Adrenal gland (tissue), 12 donors: ENCODE results near the gene MAPT. TPM values are rescaled to one million over a fixed set of nuclear protein-coding genes. Genes with fewer than 3 reads are reported as not detected.

Source experiments
- DNase-seq, 7 donors: peaks; one replicate each; pipeline ENCODE4 v3.0.0-alpha.2; 2019 to 2020
- H3K27ac ChIP-seq, 5 donors: fragments of 200-600 bp; sonication (generic) in 4 of 5; 1 replicate in 3 of 5; 2 replicates in 2 of 5; pipeline versions ENCODE4 v1.5.1 to v1.8.0; 2016 to 2020; ENCODE audit warnings: mild to moderate bottlenecking in 1 of 5
- H3K27me3 ChIP-seq: fragments of 200-600 bp; 2 replicates; pipeline ENCODE4 v1.8.0; 2021
- H3K36me3 ChIP-seq, 2 donors: fragments of 200-600 bp; replicated peaks in 1 of 2; 1 replicate in 1 of 2; 2 replicates in 1 of 2; pipeline versions ENCODE4 v1.5.1 to v1.8.0; 2018 to 2022
- H3K4me1 ChIP-seq, 2 donors: fragments of 200-600 bp; replicated peaks in 1 of 2; 1 replicate in 1 of 2; 2 replicates in 1 of 2; pipeline versions ENCODE4 v1.5.1 to v1.8.0; 2018 to 2021
- H3K4me3 ChIP-seq, 4 donors: fragments of 200-600 bp; sonication (generic) in 3 of 4; one replicate each; pipeline ENCODE4 v1.5.1; 2016 to 2018
- H3K9me3 ChIP-seq, 3 donors: fragments of 200-600 bp; sonication (generic) in 1 of 3; replicated peaks in 1 of 3; 1 replicate in 2 of 3; 2 replicates in 1 of 3; pipeline versions ENCODE4 v1.5.1 to v1.8.0; 2016 to 2021
- CTCF ChIP-seq, 6 experiments: fragments of 450-650 bp in 4 of 6; fragments of 200-600 bp in 2 of 6; sonication (generic) in 1 of 6; IDR thresholded peaks; 1 replicate in 5 of 6; 2 replicates in 1 of 6; pipeline versions ENCODE4 v1.5.1 to v1.8.0; 2016 to 2021; ENCODE audit warnings: antibody characterized with exemption in 6 of 6, mild to moderate bottlenecking in 2 of 6, moderate library complexity in 1 of 6
- POLR2A ChIP-seq, 2 donors: fragments of 450-650 bp; IDR thresholded peaks; one replicate each; pipeline ENCODE4 v1.6.1; 2017; ENCODE audit warnings: antibody characterized with exemption in 2 of 2, mild to moderate bottlenecking in 2 of 2, moderate library complexity in 1 of 2
- WGBS, 4 donors: extraction: QIAGEN DNeasy Blood & Tissue Kit in 2 of 4; methylation state at CpG; one replicate each; pipeline versions ENCODE4 v1.1.5 to v1.1.7; 2013 to 2017; 5-methylcytosine and 5-hydroxymethylcytosine counted together
- intact Hi-C, 2 donors: fragments of 100-400 bp; cut with DNase I; formaldehyde crosslinking; loops; one replicate each; pipeline versions ENCODE4 v1.14.1 to v1.15.0; 2022 to 2023
- polyA plus RNA-seq, 3 donors: library from polyadenylated mRNA; stranded (reverse); fragments of 200-250 nt in 2 of 3; fragments of 350-450 nt in 1 of 3; fragmentation: Illumina TruSeq in 1 of 3; extraction: RNeasy Lipid Tissue Mini Kit (QIAGEN cat#74804) in 1 of 3; gene quantifications; one replicate each; pipeline ENCODE4 v1.2.3, GENCODE V29; 2013 to 2014
- total RNA-seq, 9 donors: library from RNA; depleted of rRNA in 4 of 9; stranded (reverse); fragments of >200 nt in 4 of 9; fragments of 120-200 nt in 1 of 9; fragmentation: NEBNext Ultra II Directional in 1 of 9; extraction: Animal tissue kit (Norgen Biotek cat#: 25700) in 1 of 9; gene quantifications; one replicate each; pipeline versions ENCODE4 v1.1.0 to v1.2.4, GENCODE V29; 2013 to 2023
- donor health status: healthy with polysubstance abuse.
- donor health status: Bipolar disorder and iron deficiency.
- donor health status: DM: yes; HTN: yes; CAD: no.
- donor health status: DM: no; HTN: no; CAD: no.
- donor health status: DM: no; HTN: no; CAD: no.
- donor health status: DM: yes; HTN: yes; CAD: no.

The MAPT gene
- total and polyA plus RNA-seq, 12 donors, result 0.72 to 17.6 (median 3.3) TPM

GRCh38 chr17:46047856-46048255 lies 153.5 kb downstream of the MAPT start:
- 91 to 94% (median 94%) methylated on average over 8 of the region's 8 CpGs for WGBS, 4 donors
- no peak overlapping the region for H3K27ac ChIP-seq
- intact Hi-C loops, result loop anchor here in 1 of 2 donors (5.0 kb wide), 1 partner anchor 144 kb away; the partner anchor contains the start of gene KANSL1
- H3K27me3 ChIP-seq, result no peaks in the 10 kb centered on the region
- H3K4me3 ChIP-seq, result no peak overlapping the region
- no peak for DNase-seq
- H3K36me3 ChIP-seq, result peaks cover 0 to 47% of the 10 kb centered on the region in 2 donors
- no peaks in the 10 kb centered on the region for H3K9me3 ChIP-seq
- TF ChIP-seq CTCF (IDR thresholded peaks at IDR 0.05), result no peak
- TF ChIP-seq POLR2A (IDR thresholded peaks at IDR 0.05), result no peak
- H3K4me1 ChIP-seq, result peaks cover 6 to 26% of the 10 kb centered on the region in 2 donors

DNA sequence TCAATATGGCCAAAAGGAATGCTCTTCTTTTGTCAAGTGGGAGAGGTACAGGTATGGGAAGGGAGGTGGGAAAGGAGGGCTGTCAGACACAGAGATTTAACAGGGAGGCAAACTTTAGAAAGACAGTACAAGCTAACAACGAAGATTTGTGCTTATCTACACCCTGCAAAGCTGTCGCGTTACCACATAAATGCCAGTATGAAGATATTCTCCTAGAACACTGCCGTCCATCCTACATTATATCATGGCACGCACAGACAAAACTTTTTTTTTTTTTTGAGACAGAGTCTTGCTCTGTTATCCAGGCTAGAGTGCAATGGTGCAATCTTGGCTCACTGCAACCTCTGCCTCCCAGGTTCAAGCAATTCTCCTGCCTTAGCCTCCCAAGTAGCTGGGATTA lies 155.3 kb downstream of the MAPT start:
- H3K27ac ChIP-seq, result no peak overlapping the region
- no peaks in the 10 kb centered on the region for H3K27me3 ChIP-seq
- H3K36me3 ChIP-seq, result peaks cover 0 to 41% of the 10 kb centered on the region in 2 donors
- intact Hi-C loops, result loop anchor here in 1 of 2 donors (5.0 kb wide), 1 partner anchor 143 kb away; the partner anchor contains the start of gene KANSL1
- H3K4me1 ChIP-seq, result peaks cover 0 to 23% of the 10 kb centered on the region in 2 donors
- WGBS, 4 donors, result 91 to 96% (median 94%) methylated on average over 5 of the region's 5 CpGs
- DNase-seq, result no peak
- no peak overlapping the region for H3K4me3 ChIP-seq
- TF ChIP-seq CTCF (IDR thresholded peaks at IDR 0.05) (no peak), POLR2A (IDR thresholded peaks at IDR 0.05) (no peak)
- H3K9me3 ChIP-seq, result no peaks in the 10 kb centered on the region

DNA sequence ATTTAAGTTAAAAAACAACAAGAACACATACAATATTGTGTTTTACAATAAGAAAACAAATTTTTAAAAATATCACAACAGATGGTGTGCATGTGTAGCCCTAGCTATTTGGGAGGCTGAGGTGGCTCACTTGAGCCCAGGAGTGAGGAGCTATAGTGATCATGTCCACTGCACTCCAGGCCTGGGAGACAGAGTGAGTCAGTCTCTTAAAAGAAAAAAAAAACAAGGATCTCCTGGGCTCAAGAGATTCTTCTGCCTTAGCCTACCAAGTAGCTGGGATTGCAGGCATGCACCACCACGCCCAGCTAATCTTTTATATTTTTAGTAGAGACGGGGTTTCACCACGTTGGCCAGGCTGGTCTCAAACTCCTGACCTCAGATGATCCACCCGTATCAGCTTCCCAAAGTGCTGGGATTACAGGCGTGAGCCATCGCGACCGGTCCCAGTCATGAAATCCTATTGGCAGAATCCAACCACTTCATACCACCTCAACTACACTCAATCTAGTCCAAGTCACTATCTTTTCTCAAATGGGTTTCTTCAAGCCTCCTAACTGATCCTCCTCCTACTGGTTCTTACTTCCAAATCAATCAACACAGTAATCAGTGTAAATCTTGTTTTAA lies 159.7 kb downstream of the MAPT start:
- no peaks in the 10 kb centered on the region for H3K27me3 ChIP-seq
- intact Hi-C loops, result no loop called here
- H3K36me3 ChIP-seq, result peaks cover 0 to 19% of the 10 kb centered on the region in 2 donors
- TF ChIP-seq POLR2A (IDR thresholded peaks at IDR 0.05) (no peak), CTCF (IDR thresholded peaks at IDR 0.05) (no peak)
- WGBS, 4 donors, result 92 to 98% (median 96%) methylated on average over 8 of the region's 8 CpGs
- H3K27ac ChIP-seq, result no peak overlapping the region
- no peak overlapping the region for H3K4me3 ChIP-seq
- no peak for DNase-seq
- peaks cover 5 to 19% of the 10 kb centered on the region in 2 donors for H3K4me1 ChIP-seq
- no peaks in the 10 kb centered on the region for H3K9me3 ChIP-seq

DNA sequence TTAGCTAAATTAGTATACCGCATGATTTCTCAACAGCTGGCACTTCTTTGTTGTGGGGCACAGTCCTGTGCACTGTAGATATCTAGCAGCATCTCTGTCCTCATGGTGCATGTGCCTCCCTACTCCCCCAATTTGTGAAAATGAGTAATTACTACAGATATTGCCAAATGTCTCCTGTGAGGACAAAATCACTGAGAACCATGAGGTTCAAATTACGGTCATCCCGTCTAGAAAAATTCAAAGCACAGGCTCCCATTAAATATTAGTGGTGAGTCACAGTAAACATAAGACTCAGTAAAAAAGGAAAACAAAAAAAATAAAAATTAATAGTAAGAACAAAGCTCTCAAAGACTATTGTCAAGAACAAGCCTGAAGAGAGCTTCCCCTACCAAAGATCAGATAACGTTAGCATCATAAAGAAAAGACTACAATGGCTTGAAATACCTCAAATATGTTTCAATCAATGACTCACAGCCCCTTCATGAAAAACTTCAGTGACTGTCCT lies 162.5 kb downstream of the MAPT start:
- Histone ChIP-seq H3K36me3 (peaks cover 0 to 3% of the 10 kb centered on the region in 2 donors), H3K27me3 (no peaks in the 10 kb centered on the region), H3K4me3 (no peak overlapping the region), H3K4me1 (peaks cover 9 to 32% of the 10 kb centered on the region in 2 donors), H3K9me3 (no peaks in the 10 kb centered on the region), H3K27ac (peak overlapping the region in 2 of 5 donors; percentile 35 to 48)
- intact Hi-C loops, result no loop called here
- TF ChIP-seq CTCF (IDR thresholded peaks at IDR 0.05), result no peak
- no peak for TF ChIP-seq POLR2A (IDR thresholded peaks at IDR 0.05)
- WGBS, 4 donors, result 45 to 50% (median 47%) methylated on average over 4 of the region's 4 CpGs
- peak in 2 of 7 donors; percentile 35 to 38 for DNase-seq
